GM20431 (cell line): Measurements from ENCODE around the gene GPC6.
"Not testable (repeated sequence)": the region's sequence is repeated elsewhere in the genome, so short reads cannot be mapped to it uniquely, and the experiment has no call there.

Experiments used
- in situ Hi-C: fragments of 300-500 bp; cut with MseI, MboI; formaldehyde crosslinking; loops from one replicate; pipeline ENCODE4 v1.15.0; 2020; ENCODE audit warnings: low sequenced_read_pairs; ENCODE audit not compliant: unreplicated experiment

GPC6 gene

DNA sequence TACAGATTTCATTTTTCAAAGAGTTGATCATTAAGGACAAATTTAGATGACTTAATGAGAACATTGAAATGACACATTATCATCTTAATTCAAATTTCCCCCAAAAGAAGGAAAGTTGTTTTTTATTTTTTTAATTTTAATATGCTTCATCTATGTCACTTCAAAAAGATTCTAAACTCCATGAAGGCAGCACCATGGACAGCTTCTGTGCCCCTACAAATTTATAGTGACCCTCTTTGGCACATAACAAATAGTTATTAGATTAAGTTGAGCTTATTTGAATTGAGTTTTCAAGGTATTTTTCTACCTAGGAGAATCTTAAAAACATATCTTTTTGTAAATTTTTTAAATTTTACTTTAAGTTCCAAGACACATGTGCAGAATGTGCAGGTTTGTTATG, 1054.2 kb downstream of the GPC6 start:
- in situ Hi-C loops: no loop called here

DNA sequence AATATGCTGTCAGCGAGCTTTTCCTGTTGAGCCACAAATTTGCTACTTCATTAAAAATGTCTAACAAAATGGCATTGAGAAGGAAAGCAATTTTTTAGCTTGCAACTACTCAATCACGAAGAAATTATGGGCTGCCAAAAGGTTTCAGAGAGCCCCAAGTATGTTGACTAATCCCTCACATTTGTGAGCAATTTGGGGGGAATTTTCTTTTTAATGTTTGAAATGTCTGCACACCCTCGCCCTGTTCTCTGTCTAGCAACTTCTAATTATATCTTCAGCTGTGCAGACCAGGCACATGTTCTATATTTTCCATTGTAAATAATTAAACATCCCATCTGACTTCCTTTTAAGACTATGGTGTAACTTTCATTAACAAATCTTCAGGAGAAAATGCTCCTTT, 1060.0 kb downstream of the GPC6 start:
- in situ Hi-C loops: no loop called here

GRCh38 chr13:94291631-94292322, 1065.2 kb downstream of the GPC6 start:
- in situ Hi-C loops: no loop called here

DNA sequence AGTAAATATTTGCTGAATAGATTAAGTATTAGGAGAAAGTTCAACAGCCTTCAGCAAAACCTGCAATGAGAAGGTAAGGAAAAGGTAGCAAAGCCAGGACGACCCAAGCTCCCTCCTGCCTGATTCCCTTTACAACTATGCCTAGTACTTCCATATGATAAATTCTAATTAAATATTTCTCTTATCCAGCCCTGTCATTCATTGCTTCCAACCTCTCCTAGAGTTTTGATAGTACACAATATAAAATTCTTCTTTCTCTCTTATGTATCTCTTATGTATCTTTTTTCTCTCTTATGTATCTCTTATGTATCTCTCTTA, 1065.7 kb downstream of the GPC6 start:
- in situ Hi-C loops: no loop called here

DNA sequence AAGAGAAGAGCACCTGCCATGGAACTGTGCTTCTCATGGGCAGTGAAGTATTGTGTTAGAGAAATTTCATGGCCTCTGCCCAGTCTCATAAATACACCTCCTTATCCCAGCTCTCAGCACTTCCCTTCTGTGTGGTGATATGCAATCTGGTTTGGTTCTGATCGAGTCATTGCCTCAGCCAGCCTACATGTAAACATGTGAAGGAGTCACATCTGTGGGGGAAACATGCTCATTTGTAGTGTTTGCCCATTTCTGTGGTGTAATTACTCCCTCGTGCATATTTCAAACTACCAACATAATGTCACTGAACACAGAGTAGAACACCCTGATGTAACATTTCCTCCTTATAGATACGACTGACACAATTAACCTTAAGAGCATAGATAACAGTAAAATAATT, 1069.9 kb downstream of the GPC6 start:
- in situ Hi-C loops: no loop called here

DNA sequence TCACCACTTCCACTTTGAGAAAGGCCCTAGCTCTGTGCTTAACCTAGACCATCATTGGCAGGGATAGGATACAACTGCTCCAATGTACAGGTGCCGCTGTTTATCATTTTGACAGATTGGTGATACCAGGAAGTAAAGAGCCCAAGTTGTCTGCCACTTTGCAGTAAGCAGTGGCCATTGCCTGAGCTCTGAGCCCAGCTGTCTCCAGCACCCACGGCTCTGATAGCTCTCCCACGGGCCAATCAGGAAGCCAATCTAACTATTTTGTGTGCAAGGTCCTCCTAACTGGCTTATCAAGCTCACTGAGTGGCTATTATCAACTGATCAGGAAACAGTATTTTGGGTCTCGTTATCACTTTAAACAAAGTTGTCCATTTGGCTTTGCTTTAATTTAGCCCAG, 1071.7 kb downstream of the GPC6 start:
- in situ Hi-C loops: no loop called here

DNA sequence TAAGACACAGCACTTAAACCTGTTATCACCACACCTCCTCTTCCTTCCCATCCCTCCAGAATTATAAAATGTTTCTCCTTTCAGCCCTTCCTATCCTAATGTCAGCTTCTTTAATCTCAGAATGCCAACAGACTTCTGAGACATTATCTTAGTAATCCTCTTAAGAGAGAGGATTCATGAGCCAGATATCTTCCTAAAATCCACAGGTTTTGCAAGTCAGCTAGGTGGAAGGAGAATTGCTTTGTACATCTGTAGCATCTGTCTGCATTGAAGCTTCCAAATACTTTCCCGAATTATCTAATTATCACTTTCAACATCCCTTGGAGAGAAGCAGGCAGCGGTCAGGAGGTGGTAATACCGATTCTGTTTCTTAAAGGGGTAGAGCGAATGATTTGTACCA, 1073.8 kb downstream of the GPC6 start:
- in situ Hi-C loops: no loop called here

GRCh38 chr13:94301487-94301886, 1074.9 kb downstream of the GPC6 start:
- in situ Hi-C loops: no loop called here

DNA sequence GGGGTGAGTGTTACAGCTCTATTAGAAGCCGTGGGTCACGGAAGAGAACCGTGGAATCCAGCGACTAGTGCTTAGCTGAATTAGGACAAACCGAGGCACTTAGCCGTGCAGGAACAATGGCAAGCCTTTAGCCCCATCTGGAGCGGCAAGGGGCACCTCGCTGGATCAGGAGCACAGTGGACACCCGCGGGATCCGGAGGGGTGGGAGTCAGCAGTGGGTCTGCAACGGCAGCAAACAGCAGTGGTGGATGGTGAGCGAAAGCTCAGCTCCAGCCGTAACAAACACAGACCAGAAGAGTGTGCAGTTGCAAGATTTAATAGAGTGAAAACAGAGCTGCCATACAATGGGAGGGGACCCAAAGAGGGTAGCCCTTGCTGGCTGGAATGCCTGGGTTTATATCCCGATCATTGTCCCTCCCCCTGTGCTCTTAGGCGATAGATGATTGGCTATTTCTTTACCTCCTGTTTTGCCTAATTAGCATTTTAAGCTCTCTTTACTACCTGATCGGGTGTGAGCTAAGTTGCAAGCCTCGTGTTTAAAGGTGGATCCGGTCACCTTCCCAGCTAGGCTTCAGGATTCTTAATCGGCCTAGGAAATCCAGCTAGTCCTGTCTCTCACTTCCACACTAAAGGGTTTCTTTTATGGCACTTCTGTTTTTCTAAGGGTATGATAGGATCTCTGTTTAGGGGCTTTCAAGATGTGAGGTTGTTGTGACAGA, 1076.4 kb downstream of the GPC6 start:
- in situ Hi-C loops: not testable (repeated sequence)

GRCh38 chr13:94303644-94304174, 1077.1 kb downstream of the GPC6 start:
- in situ Hi-C loops: no loop called here

DNA sequence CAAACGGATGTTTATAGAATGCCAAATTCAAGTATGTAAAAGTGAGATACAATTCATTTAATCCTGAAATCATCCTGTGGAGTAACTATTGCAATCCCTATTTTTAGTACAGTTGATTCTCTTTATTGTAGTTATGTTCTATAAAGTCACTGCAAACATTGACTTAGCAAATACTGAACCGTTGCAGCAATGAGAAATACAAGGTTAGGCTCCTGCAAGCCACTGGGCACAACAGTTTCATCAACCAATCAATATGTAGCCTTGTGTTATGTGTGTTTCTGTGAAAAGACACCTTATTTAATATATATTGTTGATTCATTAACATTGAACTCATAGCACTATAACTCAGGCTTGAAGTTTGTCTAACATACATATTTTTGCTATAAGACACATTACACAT, 1078.4 kb downstream of the GPC6 start:
- in situ Hi-C loops: no loop called here

- in situ Hi-C loops: no loop called here
These were observed 1078.9 kb downstream of the GPC6 start for GRCh38 chr13:94305463-94305862.

DNA sequence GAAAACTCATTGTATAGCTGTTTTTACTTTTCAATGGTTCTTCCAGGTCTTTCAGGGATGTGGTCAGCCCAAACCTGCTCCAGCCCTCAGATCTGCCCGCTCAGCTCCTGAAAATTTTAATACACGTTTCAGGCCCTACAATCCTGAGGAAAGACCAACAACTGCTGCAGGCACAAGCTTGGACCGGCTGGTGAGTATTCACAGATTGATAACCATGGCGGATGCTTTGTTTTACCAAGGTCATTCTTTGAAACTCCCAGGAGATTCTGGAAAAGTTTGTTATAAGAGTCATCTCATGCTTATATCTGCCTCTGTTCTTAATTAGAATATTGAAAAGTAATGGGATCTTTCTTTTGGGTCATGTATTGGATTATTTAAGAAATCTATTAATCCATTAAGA, 1079.3 kb downstream of the GPC6 start:
- in situ Hi-C loops: no loop called here

DNA sequence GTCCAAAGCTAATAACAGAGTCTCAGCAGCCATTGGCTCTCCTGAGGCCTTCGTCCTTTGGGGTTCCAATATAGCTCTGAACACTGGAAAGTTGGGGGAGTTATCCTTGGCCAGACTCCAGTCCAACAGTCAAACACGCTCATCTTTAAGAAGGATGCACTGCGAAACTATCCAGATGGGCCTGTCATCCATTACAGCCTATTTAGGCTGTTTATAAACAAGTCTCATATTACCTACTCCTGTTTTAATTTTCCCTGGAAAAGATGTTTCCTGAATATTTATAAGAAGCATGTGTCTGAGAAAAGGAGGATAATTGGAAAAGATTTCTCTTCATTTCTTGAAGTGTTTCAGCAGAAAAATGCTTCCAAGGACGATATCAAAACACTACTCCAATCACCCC, 1082.2 kb downstream of the GPC6 start:
- in situ Hi-C loops: no loop called here

GRCh38 chr13:94309576-94309975, 1083.0 kb downstream of the GPC6 start:
- in situ Hi-C loops: no loop called here

GRCh38 chr13:94309997-94310855, 1083.6 kb downstream of the GPC6 start:
- in situ Hi-C loops: no loop called here

- in situ Hi-C loops: no loop called here
These were observed 1085.3 kb downstream of the GPC6 start for GRCh38 chr13:94311893-94312292.

DNA sequence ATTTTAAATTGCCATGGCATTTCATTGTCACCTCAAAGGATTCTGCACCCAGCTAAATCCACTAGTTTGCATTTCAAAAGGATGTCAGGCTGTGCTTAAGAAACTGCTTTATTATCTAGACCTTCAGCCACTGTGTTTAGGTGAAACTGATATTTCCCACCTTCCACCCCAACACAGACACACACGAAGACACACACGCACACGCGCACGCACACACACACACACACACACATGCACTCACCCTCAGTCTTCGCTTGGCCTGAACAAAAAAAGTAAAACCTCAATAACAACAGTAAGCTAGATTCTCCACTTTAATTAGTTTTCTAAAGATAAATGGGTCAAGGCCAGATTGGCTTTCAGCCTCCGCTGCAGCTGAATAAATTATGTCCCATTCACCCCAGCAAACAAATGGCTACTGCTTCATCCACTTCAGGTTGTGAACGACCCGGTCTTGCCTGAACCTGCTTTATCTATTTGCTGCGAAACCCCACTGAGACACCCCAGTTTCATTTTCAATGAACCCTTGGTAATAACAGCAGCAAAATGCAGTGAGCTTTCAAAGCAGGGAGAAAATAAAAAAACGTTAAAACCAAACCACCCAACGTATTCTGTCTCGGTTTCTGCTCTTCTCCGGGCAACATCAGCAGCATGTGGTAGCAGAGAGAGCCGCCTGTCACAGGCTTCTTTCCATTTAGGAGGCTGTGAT, 1086.1 kb downstream of the GPC6 start:
- in situ Hi-C loops: no loop called here

- in situ Hi-C loops: no loop called here
These were observed 1086.8 kb downstream of the GPC6 start for GRCh38 chr13:94313321-94313910.

GRCh38 chr13:94313926-94314325, 1087.3 kb downstream of the GPC6 start:
- in situ Hi-C loops: no loop called here
